Measurements from ENCODE around the gene SEPTIN8. TPM values are rescaled to one million over a fixed set of nuclear protein-coding genes. Genes with fewer than 3 reads are reported as not detected.

SEPTIN8 gene
- total RNA-seq, 1 donor from 2014 or later, result 26.9 TPM

GRCh38 chr5:132762246-132763000, 14.6 kb downstream of the SEPTIN8 start:
- DNase-seq, result no peak
- Mint-ChIP-seq H3K4me1 (ENCODE audit: low read depth, unreplicated experiment) (no peaks in the 10 kb centered on the region), H3K9me3 (ENCODE audit: unreplicated experiment) (peaks cover 4% of the 10 kb centered on the region), H3K27ac (ENCODE audit: unreplicated experiment) (no peak overlapping the region), H3K36me3 (ENCODE audit: unreplicated experiment) (peaks cover 6% of the 10 kb centered on the region), H3K4me3 (ENCODE audit: unreplicated experiment) (no peak overlapping the region), H3K27me3 (ENCODE audit: unreplicated experiment) (peaks cover 12% of the 10 kb centered on the region)
- TF ChIP-seq, protein P1, sequence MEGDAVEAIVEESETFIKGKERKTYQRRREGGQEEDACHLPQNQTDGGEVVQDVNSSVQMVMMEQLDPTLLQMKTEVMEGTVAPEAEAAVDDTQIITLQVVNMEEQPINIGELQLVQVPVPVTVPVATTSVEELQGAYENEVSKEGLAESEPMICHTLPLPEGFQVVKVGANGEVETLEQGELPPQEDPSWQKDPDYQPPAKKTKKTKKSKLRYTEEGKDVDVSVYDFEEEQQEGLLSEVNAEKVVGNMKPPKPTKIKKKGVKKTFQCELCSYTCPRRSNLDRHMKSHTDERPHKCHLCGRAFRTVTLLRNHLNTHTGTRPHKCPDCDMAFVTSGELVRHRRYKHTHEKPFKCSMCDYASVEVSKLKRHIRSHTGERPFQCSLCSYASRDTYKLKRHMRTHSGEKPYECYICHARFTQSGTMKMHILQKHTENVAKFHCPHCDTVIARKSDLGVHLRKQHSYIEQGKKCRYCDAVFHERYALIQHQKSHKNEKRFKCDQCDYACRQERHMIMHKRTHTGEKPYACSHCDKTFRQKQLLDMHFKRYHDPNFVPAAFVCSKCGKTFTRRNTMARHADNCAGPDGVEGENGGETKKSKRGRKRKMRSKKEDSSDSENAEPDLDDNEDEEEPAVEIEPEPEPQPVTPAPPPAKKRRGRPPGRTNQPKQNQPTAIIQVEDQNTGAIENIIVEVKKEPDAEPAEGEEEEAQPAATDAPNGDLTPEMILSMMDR (IDR thresholded peaks at IDR 0.05; ENCODE audit: partially characterized antibody, unreplicated experiment), result no peak

DNA sequence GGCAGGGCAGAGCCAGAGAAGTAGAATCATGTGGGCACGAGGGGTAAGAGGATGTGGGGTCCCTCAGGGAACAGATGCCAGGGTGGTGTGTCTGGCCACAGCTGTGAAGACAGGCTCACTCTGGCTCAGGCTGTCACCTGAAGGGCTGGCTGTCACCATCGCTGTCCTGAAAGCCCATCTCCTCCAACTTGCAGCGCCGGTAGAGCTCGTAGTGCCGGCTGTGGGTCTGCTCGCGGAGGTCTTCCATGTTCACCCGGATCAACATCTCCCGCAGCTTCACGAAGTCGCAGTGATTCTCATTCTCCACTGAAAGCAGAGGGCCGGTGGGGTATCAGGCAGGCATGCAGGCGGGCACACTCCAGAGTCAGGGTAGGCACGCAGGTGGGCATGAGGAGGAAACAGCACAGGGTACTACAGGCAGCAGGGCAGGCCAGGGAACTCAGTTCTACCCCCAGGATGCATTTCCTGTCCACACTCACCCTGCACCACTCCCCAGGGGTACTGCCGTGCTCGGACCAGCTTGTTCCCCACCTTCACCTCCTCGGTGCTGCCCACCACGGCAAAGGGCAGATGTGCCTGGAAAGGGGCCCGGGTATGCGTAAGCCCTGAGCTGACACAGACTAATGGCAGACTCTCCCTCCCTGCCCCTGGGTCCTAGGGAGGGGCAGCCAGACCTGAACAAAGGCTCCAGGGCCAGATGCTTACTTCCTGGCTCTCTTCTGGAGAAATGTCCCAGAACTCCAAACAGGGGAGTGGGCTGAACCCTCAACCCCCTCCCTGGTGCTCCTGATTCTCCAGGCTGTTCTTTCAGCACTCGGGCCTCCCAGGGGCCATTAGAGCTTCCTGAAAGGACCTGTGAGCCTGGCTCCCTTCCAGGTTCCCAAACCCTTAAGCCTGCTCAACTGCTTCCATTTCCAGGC, 15.5 kb downstream of the SEPTIN8 start:
- no peaks in the 10 kb centered on the region for H3K4me1 Mint-ChIP-seq (ENCODE audit: low read depth, unreplicated experiment)
- TF ChIP-seq, protein P1 (IDR thresholded peaks at IDR 0.05; ENCODE audit: partially characterized antibody, unreplicated experiment), result no peak
- DNase-seq, result no peak
- peaks cover 6% of the 10 kb centered on the region for H3K36me3 Mint-ChIP-seq (ENCODE audit: unreplicated experiment)
- peaks cover 10% of the 10 kb centered on the region for H3K27me3 Mint-ChIP-seq (ENCODE audit: unreplicated experiment)
- H3K27ac Mint-ChIP-seq (ENCODE audit: unreplicated experiment), result no peak overlapping the region
- H3K4me3 Mint-ChIP-seq (ENCODE audit: unreplicated experiment), result no peak overlapping the region
- peaks cover 1% of the 10 kb centered on the region for H3K9me3 Mint-ChIP-seq (ENCODE audit: unreplicated experiment)

DNA sequence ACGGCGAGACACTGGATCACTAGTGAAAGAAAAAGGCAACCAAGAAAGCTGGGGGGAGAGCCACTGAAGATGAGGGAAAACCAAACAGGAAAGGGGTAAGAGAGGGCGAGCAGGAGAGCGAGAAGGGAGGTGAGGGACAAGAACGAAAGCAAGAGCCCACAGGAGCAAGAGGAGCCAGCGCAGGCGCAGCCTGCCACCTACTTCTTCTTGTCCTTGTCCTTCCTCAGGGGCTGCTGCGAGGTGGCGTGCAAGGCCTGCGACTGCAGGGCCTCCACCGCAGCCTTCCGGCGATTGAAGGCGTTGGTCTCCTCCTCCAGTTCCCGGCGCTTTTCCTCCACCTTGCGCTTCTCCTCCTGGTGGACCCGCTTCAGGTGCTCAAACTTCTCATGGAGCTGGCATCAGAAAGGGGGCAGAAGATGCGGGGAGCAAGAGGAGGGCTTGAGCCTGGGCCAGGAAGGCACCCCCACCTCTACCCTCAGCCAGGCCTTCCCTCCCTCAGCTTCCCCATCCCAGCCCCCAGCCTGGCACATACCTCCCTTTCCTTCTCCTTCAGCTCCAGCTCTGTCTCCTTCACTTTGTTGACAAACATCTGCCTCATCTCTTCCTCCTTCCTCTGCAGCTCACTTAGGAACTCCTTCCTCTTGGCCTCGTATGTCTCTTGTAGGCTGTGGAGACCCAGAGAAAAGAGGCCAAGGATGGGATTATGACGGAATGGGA, 16.3 kb downstream of the SEPTIN8 start:
- no peaks in the 10 kb centered on the region for H3K4me1 Mint-ChIP-seq (ENCODE audit: low read depth, unreplicated experiment)
- H3K9me3 Mint-ChIP-seq (ENCODE audit: unreplicated experiment), result peaks cover 1% of the 10 kb centered on the region
- H3K36me3 Mint-ChIP-seq (ENCODE audit: unreplicated experiment), result peaks cover 6% of the 10 kb centered on the region
- TF ChIP-seq, protein P1 (IDR thresholded peaks at IDR 0.05; ENCODE audit: partially characterized antibody, unreplicated experiment), result no peak
- no peak overlapping the region for H3K27ac Mint-ChIP-seq (ENCODE audit: unreplicated experiment)
- no peak for DNase-seq
- no peak overlapping the region for H3K4me3 Mint-ChIP-seq (ENCODE audit: unreplicated experiment)
- peaks cover 10% of the 10 kb centered on the region for H3K27me3 Mint-ChIP-seq (ENCODE audit: unreplicated experiment)

DNA sequence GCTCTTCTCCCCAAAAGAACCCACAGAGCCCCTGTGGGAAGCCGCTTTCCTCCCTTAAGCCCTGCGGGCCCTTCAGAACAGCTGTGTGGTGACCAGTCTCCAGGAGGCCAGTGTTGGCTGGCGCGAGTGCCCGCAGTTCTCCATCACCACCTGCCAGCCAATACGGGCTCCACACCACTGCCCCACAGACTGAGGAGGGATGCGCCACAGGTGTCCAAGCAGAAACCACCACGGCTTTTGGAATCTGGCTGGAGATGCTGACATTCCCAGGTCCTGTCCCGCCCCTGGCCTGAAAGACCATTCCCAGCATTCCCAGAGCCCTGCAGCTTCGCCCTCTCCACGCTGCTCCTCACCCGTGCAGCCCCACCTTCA, 17.0 kb downstream of the SEPTIN8 start:
- H3K27ac Mint-ChIP-seq (ENCODE audit: unreplicated experiment), result no peak overlapping the region
- peaks cover 8% of the 10 kb centered on the region for H3K27me3 Mint-ChIP-seq (ENCODE audit: unreplicated experiment)
- H3K4me3 Mint-ChIP-seq (ENCODE audit: unreplicated experiment), result no peak overlapping the region
- H3K36me3 Mint-ChIP-seq (ENCODE audit: unreplicated experiment), result peaks cover 6% of the 10 kb centered on the region
- peaks cover 2% of the 10 kb centered on the region for H3K9me3 Mint-ChIP-seq (ENCODE audit: unreplicated experiment)
- no peaks in the 10 kb centered on the region for H3K4me1 Mint-ChIP-seq (ENCODE audit: low read depth, unreplicated experiment)
- TF ChIP-seq, protein P1 (IDR thresholded peaks at IDR 0.05; ENCODE audit: partially characterized antibody, unreplicated experiment), result no peak
- DNase-seq, result no peak

Measured in glutamatergic neuron (in vitro differentiated cells).